ENCODE data around the gene TARS3.

DNA sequence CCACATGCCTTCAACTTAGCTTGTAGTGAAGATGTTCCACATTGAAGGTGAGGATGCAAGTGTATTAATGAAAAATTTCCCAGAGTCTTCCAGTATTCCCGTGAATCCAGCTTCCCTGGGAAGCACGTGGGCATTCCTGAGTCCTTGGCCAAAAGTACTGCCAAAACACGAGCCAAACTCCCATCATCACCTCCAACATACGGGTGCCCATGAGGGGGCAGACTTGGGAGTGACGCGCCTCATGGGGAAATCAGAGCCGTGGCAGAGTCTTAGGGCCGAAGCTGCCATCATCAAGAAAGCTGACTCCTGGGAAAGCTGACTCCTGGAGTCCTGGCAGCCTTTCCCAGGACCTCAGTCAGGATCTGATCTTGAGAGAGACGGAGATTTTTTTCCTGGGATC, 52.0 kb downstream of the TARS3 start:
- TF ChIP-seq ZBTB21 (CRISPR knock-in tag; IDR thresholded peaks at IDR 0.05; ENCODE audit: borderline replicate concordance) (no peak), ZNF396 (CRISPR knock-in tag; IDR thresholded peaks at IDR 0.05; ENCODE audit: borderline replicate concordance) (no peak), TCF7 (CRISPR knock-in tag; IDR thresholded peaks at IDR 0.05; ENCODE audit: low read depth) (no peak), TEAD4 (CRISPR knock-in tag; IDR thresholded peaks at IDR 0.05) (no peak)
- TF ChIP-seq, protein P1, sequence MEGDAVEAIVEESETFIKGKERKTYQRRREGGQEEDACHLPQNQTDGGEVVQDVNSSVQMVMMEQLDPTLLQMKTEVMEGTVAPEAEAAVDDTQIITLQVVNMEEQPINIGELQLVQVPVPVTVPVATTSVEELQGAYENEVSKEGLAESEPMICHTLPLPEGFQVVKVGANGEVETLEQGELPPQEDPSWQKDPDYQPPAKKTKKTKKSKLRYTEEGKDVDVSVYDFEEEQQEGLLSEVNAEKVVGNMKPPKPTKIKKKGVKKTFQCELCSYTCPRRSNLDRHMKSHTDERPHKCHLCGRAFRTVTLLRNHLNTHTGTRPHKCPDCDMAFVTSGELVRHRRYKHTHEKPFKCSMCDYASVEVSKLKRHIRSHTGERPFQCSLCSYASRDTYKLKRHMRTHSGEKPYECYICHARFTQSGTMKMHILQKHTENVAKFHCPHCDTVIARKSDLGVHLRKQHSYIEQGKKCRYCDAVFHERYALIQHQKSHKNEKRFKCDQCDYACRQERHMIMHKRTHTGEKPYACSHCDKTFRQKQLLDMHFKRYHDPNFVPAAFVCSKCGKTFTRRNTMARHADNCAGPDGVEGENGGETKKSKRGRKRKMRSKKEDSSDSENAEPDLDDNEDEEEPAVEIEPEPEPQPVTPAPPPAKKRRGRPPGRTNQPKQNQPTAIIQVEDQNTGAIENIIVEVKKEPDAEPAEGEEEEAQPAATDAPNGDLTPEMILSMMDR (IDR thresholded peaks at IDR 0.05) = no peak
- TF ChIP-seq, protein P2, sequence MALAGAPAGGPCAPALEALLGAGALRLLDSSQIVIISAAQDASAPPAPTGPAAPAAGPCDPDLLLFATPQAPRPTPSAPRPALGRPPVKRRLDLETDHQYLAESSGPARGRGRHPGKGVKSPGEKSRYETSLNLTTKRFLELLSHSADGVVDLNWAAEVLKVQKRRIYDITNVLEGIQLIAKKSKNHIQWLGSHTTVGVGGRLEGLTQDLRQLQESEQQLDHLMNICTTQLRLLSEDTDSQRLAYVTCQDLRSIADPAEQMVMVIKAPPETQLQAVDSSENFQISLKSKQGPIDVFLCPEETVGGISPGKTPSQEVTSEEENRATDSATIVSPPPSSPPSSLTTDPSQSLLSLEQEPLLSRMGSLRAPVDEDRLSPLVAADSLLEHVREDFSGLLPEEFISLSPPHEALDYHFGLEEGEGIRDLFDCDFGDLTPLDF (CRISPR knock-in tag; IDR thresholded peaks at IDR 0.05) = no peak
- TF ChIP-seq, protein P3, sequence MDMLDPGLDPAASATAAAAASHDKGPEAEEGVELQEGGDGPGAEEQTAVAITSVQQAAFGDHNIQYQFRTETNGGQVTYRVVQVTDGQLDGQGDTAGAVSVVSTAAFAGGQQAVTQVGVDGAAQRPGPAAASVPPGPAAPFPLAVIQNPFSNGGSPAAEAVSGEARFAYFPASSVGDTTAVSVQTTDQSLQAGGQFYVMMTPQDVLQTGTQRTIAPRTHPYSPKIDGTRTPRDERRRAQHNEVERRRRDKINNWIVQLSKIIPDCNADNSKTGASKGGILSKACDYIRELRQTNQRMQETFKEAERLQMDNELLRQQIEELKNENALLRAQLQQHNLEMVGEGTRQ (CRISPR knock-in tag; IDR thresholded peaks at IDR 0.05) = no peak
